HCT116 (cell line): Measurements from ENCODE around the gene CDKN1C. TPM values are rescaled to one million over a fixed set of nuclear protein-coding genes. Genes with fewer than 3 reads are reported as not detected.

Source experiments
- ATAC-seq: fragments of 200-7000 bp; cut with Tn5 transposase; 2 replicates; pipeline ENCODE4 v1.9.1; 2020; ENCODE audit warnings: mild to moderate bottlenecking, moderate library complexity
- BruUV-seq: library from RNA; stranded (reverse); fragments of 400-500 nt; replicated peaks from 2 replicates; lab custom pipeline; 2021; lab: Mats Ljungman, UMichigan
- CTCF ChIA-PET: fragments of 300-600 bp; sonication (Branson Sonifier 250); formaldehyde crosslinking; loops from one replicate; lab custom pipeline; 2021; ENCODE audit warnings: antibody characterized with exemption; lab: Charles Lee
- POLR2A ChIA-PET: fragments of 300-600, 350-600 bp; sonication (Branson Sonifier 250); formaldehyde crosslinking; loops from one replicate; lab custom pipeline; 2021; ENCODE audit warnings: antibody characterized with exemption; lab: Charles Lee
- RAD21 ChIA-PET, 2 experiments: fragments of 300-600 bp; sonication (Branson Sonifier 250); formaldehyde crosslinking; loops; one replicate each; lab custom pipeline; 2023; ENCODE audit warnings: low total read pairs in 2 of 2; ENCODE audit not compliant: uncharacterized antibody in 2 of 2, unreplicated experiment in 2 of 2, low non-redundant PET in 1 of 2; lab: Charles Lee
- DNase-seq: peaks from one replicate; pipeline ENCODE4 v3.0.0-alpha.2; 2010; ENCODE audit warnings: low read depth, low spot score
- H2AFZ ChIP-seq: fragments of 200-600 bp; shearing (Covaris generic), sonication (generic); 2 replicates; pipeline ENCODE4 v1.6.1; 2017; ENCODE audit warnings: low read depth, mixed run types, mixed read lengths, antibody characterized with exemption, low read length; ENCODE audit not compliant: poor library complexity, severe bottlenecking
- H3K27ac ChIP-seq: 2 replicates; pipeline ENCODE4 v1.5.1; 2012; ENCODE audit warnings: low read depth, low read length
- H3K27me3 ChIP-seq: fragments of 200-600 bp; sonication (generic); 2 replicates; pipeline ENCODE4 v1.6.1; 2016; ENCODE audit warnings: mixed run types, low read length, mixed read lengths; ENCODE audit not compliant: insufficient read depth
- H3K36me3 ChIP-seq, 2 experiments: fragments of 200-500 bp in 1 of 2; fragments of 200-600 bp in 1 of 2; sonication (Bioruptor generic) in 1 of 2; sonication (generic) in 1 of 2; 2 replicates each; pipeline versions ENCODE4 v1.5.1 to v1.6.1; 2014 to 2016; ENCODE audit warnings: low read length in 2 of 2, inconsistent platforms in 1 of 2, mixed read lengths in 1 of 2, mixed run types in 1 of 2; ENCODE audit not compliant: insufficient read depth in 2 of 2, control insufficient read depth in 1 of 2
- H3K4me1 ChIP-seq, 2 experiments: fragments of 200-600 bp in 1 of 2; sonication (generic) in 1 of 2; 2 replicates each; pipeline versions ENCODE4 v1.5.1 to v1.6.1; 2012 to 2017; ENCODE audit warnings: low read length in 2 of 2, inconsistent platforms in 1 of 2, mild to moderate bottlenecking in 1 of 2, mixed read lengths in 1 of 2, mixed run types in 1 of 2, moderate library complexity in 1 of 2; ENCODE audit not compliant: insufficient read depth in 2 of 2, control insufficient read depth in 1 of 2
- H3K4me2 ChIP-seq: fragments of 200-600 bp; sonication (generic); 2 replicates; pipeline ENCODE4 v1.6.1; 2017; ENCODE audit warnings: mixed run types, low read length, mixed read lengths
- H3K4me3 ChIP-seq, 2 experiments: fragments of 200-600 bp in 1 of 2; sonication (generic) in 1 of 2; replicated peaks in 1 of 2; 2 replicates each; pipeline ENCODE4 v1.5.1; 2011 to 2016; ENCODE audit warnings: low read length in 2 of 2, control low read depth in 1 of 2, low read depth in 1 of 2, mild to moderate bottlenecking in 1 of 2, mixed read lengths in 1 of 2, mixed run types in 1 of 2
- H3K79me2 ChIP-seq: fragments of 200-600 bp; sonication (generic); 2 replicates; pipeline ENCODE4 v1.6.1; 2017; ENCODE audit warnings: mild to moderate bottlenecking, mixed run types, low read length, moderate library complexity, mixed read lengths; ENCODE audit not compliant: insufficient read depth
- H3K9ac ChIP-seq: fragments of 200-600 bp; sonication (generic); 2 replicates; pipeline ENCODE4 v1.6.1; 2016; ENCODE audit warnings: low read length, mixed read lengths
- H3K9me2 ChIP-seq: fragments of 200-600 bp; sonication (generic), shearing (Covaris generic); 2 replicates; pipeline ENCODE4 v1.6.1; 2017; ENCODE audit warnings: mixed run types, mild to moderate bottlenecking, moderate library complexity; ENCODE audit not compliant: insufficient read depth
- H3K9me3 ChIP-seq, 2 experiments: fragments of 200-500 bp in 1 of 2; fragments of 200-600 bp in 1 of 2; sonication (Bioruptor generic) in 1 of 2; sonication (generic) in 1 of 2; 2 replicates each; pipeline ENCODE4 v1.6.1; 2014 to 2017; ENCODE audit warnings: low read length in 2 of 2, mixed read lengths in 2 of 2, inconsistent platforms in 1 of 2, low read depth in 1 of 2, mild to moderate bottlenecking in 1 of 2, mixed run types in 1 of 2, moderate library complexity in 1 of 2; ENCODE audit not compliant: control insufficient read depth in 1 of 2, insufficient read depth in 1 of 2
- H4K20me1 ChIP-seq: fragments of 200-600 bp; sonication (generic), shearing (Covaris generic); 2 replicates; pipeline ENCODE4 v1.6.1; 2017; ENCODE audit warnings: mixed run types, mild to moderate bottlenecking, moderate library complexity; ENCODE audit not compliant: insufficient read depth
- CBX3 ChIP-seq: IDR thresholded peaks from 2 replicates; pipeline ENCODE4 v1.6.1; 2012; ENCODE audit warnings: low read depth
- CEBPB ChIP-seq: IDR thresholded peaks from 2 replicates; pipeline ENCODE4 v1.6.1; 2012; ENCODE audit warnings: low read depth
- ELF1 ChIP-seq: IDR thresholded peaks from 2 replicates; pipeline ENCODE4 v1.6.1; 2012; ENCODE audit warnings: low read depth, borderline replicate concordance
- EZH2 ChIP-seq: fragments of 200-600 bp; sonication (generic); IDR thresholded peaks from 2 replicates; pipeline ENCODE4 v1.6.1; 2017; ENCODE audit warnings: antibody characterized with exemption, mixed run types
- RAD21 ChIP-seq: IDR thresholded peaks from 2 replicates; pipeline ENCODE4 v1.6.1; 2012; ENCODE audit warnings: low read depth, mild to moderate bottlenecking
- TCF7L2 ChIP-seq: IDR thresholded peaks from 2 replicates; pipeline ENCODE4 v1.7.0; 2011; ENCODE audit warnings: borderline replicate concordance, inconsistent platforms; ENCODE audit not compliant: insufficient read depth, insufficient read length; ENCODE audit errors: extremely low read depth
- ZFX ChIP-seq: fragments of 450-650 bp; IDR thresholded peaks from 2 replicates; pipeline ENCODE4 v1.6.1; 2017
- ZNF274 ChIP-seq: fragments of 200-500 bp; sonication (Bioruptor generic); IDR thresholded peaks from 2 replicates; pipeline ENCODE4 v1.6.1; 2014; ENCODE audit warnings: mild to moderate bottlenecking, low read depth, low read length, inconsistent platforms
- intact Hi-C: fragments of 100-400 bp; cut with micrococcal nuclease; formaldehyde crosslinking; loops from 2 replicates; pipeline ENCODE4 v1.10.0; 2022
- total RNA-seq: library from RNA; stranded (reverse); gene quantifications from one replicate; pipeline ENCODE4 v1.2.1, GENCODE V29; 2021; ENCODE audit not compliant: unreplicated experiment
- TF ChIP-seq, protein P1 (sequence below): IDR thresholded peaks from 2 replicates; pipeline ENCODE4 v1.6.1; 2012
- TF ChIP-seq, protein P2 (sequence below), 3 experiments: fragments of 200-600 bp in 1 of 3; sonication (generic) in 1 of 3; IDR thresholded peaks in 2 of 3; conservative IDR thresholded peaks in 1 of 3; 2 replicates each; pipeline ENCODE4 v1.5.1; 2012 to 2017; ENCODE audit warnings: low read depth in 2 of 3, low read length in 2 of 3, antibody characterized with exemption in 1 of 3, borderline replicate concordance in 1 of 3, control low read depth in 1 of 3, mild to moderate bottlenecking in 1 of 3, mixed read lengths in 1 of 3, mixed run types in 1 of 3, moderate library complexity in 1 of 3; ENCODE audit not compliant: insufficient read depth in 1 of 3

CDKN1C gene
- total RNA-seq, 1 experiment from 2014 or later: 24.0 TPM

DNA sequence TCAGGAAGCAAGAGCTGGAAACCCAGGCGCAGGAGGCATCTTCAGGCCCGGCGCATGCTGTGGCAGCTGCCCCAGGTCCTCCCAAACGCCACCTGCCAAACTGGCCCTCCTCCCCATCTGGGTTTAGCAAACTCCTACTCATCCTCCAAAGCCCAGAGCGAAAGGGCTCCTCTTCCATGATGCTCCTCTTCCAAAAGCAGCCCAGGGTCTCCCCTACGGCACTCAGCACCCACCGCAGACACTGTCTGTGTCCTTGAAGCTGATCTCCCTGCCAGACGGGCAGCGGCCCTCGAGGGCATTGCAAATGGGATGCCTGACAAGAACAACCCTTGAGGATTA, 25.9 kb downstream of the CDKN1C start:
- H3K27me3 ChIP-seq: no peaks in the 10 kb centered on the region
- peaks cover 7 to 15% of the 10 kb centered on the region in 2 experiments; a peak in 3 of 4 replicates for H3K4me1 ChIP-seq
- no TSS peak for BruUV-seq
- H3K9ac ChIP-seq: no peak overlapping the region
- H3K27ac ChIP-seq: no peak overlapping the region
- no peaks in the 10 kb centered on the region for H3K9me3 ChIP-seq
- H3K4me3 ChIP-seq: no peak overlapping the region
- H4K20me1 ChIP-seq: no peaks in the 10 kb centered on the region
- H3K9me2 ChIP-seq: no peaks in the 10 kb centered on the region
- no peaks in the 10 kb centered on the region for H3K36me3 ChIP-seq
- ChIA-PET POLR2A (no interaction called here), CTCF (no interaction called here), RAD21 (no interaction called here)
- no peaks in the 10 kb centered on the region for H3K79me2 ChIP-seq
- intact Hi-C loops: no loop called here
- DNase-seq (no peak), ATAC-seq (no peak)
- no peak overlapping the region for H3K4me2 ChIP-seq
- no peak overlapping the region for H2AFZ ChIP-seq
- TF ChIP-seq CBX3 (no peak), ZNF274 (no peak), TCF7L2 (no peak), EZH2 (no peak), RAD21 (no peak), CEBPB (no peak), ZFX (no peak), ELF1 (no peak)
- TF ChIP-seq, protein P1, sequence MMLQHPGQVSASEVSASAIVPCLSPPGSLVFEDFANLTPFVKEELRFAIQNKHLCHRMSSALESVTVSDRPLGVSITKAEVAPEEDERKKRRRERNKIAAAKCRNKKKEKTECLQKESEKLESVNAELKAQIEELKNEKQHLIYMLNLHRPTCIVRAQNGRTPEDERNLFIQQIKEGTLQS: no peak
- TF ChIP-seq, protein P2, sequence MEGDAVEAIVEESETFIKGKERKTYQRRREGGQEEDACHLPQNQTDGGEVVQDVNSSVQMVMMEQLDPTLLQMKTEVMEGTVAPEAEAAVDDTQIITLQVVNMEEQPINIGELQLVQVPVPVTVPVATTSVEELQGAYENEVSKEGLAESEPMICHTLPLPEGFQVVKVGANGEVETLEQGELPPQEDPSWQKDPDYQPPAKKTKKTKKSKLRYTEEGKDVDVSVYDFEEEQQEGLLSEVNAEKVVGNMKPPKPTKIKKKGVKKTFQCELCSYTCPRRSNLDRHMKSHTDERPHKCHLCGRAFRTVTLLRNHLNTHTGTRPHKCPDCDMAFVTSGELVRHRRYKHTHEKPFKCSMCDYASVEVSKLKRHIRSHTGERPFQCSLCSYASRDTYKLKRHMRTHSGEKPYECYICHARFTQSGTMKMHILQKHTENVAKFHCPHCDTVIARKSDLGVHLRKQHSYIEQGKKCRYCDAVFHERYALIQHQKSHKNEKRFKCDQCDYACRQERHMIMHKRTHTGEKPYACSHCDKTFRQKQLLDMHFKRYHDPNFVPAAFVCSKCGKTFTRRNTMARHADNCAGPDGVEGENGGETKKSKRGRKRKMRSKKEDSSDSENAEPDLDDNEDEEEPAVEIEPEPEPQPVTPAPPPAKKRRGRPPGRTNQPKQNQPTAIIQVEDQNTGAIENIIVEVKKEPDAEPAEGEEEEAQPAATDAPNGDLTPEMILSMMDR (IDR thresholded peaks at IDR 0.05 in 2 of 3, conservative IDR thresholded peaks at IDR 0.05 in 1 of 3; ENCODE audit: borderline replicate concordance in 1 of 3, insufficient read depth in 1 of 3, low read depth in 2 of 3, low read length in 2 of 3): no peak
